HG02970 (cell line): ENCODE results near the gene NEURL2.
"Not testable (repeated sequence)": the region's sequence is repeated elsewhere in the genome, so short reads cannot be mapped to it uniquely, and the experiment has no call there.

Source experiments
- ATAC-seq: cut with Tn5 transposase; IDR thresholded peaks from one replicate; pipeline ENCODE4 v1.9.1; 2021; ENCODE audit warnings: mild to moderate bottlenecking, moderate library complexity, moderate number of reproducible peaks; ENCODE audit not compliant: unreplicated experiment, low FRiP score

Gene NEURL2

DNA sequence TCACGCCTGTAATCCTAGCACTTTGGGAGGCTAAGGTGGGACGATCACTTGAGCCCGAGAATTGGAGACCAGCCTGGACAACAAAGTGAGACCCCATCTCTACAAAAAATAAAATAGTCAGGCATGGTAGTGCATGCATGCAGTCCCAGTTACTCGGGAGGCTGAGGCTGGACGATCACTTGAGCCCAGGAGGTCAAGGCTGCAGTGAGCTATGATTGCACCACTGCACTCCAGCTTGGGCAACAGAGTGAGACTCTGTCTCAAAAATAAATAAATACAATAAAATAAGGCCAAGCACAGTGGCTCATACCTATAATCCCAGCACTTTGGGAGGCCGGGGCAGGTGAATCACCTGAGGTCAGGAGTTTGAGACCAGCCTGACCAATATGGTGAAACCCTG lies 10.3 kb upstream of the NEURL2 start:
- not testable (repeated sequence) for ATAC-seq

- ATAC-seq: no peak
These were observed 8.2 kb upstream of the NEURL2 start for GRCh38 chr20:45899046-45899835.

GRCh38 chr20:45898285-45898684 lies 7.3 kb upstream of the NEURL2 start:
- no peak for ATAC-seq

DNA sequence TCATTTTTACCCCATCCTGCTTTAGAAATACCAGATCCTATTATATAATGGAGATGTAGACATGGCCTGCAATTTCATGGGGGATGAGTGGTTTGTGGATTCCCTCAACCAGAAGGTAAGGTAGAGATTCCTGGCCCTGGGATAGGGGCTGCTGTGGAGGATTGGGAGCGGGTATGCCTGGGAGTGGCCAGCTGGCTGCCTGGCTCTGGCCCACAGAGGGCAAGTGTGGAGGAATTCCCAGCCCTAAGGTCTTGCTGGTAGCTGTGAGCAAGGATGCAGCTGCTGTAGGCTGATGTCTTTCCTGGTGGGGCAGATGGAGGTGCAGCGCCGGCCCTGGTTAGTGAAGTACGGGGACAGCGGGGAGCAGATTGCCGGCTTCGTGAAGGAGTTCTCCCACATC lies 6.7 kb upstream of the NEURL2 start:
- ATAC-seq: no peak

DNA sequence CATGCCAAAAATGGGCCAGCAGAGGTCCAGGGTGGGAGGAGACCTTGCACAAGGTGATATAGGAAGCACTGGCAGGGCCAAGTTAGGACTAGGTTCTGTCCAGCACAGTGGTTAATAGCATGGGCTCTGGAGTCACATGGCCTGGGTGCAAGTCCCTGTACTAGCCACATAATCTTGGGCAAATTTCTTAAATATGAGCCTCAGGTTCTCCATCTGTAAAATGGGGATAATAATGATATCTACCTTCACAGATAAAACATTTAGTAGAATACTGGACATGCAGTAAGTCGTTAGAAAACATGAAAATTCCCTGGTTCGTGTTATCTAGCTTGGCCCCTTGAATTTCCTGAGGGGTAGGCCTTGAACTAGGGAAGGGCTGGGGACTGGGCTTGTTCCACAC lies 6.3 kb upstream of the NEURL2 start:
- no peak for ATAC-seq

DNA sequence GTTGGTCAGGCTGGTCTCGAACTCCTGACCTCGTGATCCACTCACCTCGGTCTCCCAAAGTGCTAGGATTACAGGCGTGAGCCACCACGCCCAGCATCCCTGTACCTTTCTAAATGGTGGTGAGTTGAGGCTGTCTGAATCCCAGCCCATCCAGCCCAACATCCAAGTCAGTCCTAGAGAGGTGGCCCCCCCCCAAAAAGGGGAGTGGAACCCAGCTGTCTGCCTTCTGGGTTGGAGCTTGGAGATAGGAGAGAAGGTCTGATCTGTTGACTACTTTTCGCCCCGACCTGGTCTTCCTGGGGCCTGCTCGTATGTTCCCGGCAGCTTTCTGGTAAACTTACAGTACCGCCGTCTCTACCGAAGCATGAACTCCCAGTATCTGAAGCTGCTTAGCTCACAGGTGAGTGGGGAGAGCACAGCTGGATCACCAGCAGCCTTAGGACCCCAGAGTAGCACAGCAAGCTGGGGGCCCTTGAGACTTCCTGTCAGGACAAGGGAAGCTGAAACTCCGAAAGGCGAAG lies 5.7 kb upstream of the NEURL2 start:
- ATAC-seq: no peak

- ATAC-seq: no peak
These were observed 3.8 kb upstream of the NEURL2 start for GRCh38 chr20:45894797-45895196.

GRCh38 chr20:45893831-45894230 lies 2.8 kb upstream of the NEURL2 start:
- ATAC-seq: no peak

DNA sequence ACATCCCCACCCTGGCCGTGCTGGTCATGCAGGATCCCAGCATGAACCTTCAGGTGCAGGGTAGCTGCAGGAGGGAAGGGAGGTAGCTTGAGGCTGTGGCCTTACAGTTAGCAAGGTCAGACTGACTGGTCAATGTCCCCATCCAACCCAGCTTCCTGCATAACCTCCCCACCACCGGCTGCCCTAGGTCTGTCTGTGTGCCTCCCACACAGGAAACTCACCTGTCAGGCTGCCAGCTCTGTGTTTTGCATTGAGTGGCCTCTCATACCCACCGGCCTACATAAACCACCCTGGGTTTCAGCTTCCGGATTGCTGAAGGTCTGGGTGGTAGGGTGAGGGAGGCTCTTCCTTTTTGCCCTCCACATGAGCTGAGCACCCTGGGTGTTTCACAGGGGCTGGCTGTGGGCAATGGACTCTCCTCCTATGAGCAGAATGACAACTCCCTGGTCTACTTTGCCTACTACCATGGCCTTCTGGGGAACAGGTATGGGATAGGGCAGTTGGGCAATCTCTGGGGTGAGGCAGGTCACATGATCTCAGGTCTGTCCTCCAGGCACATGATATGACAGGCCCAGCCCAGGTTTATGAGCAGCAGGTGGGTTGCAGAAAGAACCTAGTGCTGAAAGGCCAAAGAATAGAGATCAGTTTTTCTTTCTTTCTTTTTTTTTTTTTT lies 2.0 kb upstream of the NEURL2 start:
- no peak for ATAC-seq

- no peak for ATAC-seq
These were observed 1.2 kb upstream of the NEURL2 start for GRCh38 chr20:45892049-45892825.

GRCh38 chr20:45890077-45890984 lies 677 bp downstream of the NEURL2 start:
- peak; percentile 24 for ATAC-seq

DNA sequence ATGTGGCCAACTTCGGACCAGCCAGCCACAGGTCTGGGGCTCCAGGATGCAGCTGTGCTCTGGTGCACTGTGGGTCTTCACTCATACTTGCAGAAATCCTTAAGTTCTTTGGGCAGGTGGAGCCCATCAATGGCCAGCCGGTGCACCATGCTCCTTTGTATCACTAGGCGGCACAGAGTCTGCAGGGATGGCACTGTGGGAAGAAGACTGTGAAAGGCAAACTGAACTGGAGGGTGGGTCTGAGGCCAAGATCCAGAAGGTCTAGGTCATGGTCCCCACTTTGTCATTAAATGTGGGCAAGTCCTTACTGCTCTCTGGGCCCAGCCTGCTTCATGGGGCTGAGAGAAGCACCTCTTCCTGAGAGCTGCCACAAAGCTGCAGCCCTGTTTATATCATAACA lies 2.3 kb downstream of the NEURL2 start:
- ATAC-seq: no peak

DNA sequence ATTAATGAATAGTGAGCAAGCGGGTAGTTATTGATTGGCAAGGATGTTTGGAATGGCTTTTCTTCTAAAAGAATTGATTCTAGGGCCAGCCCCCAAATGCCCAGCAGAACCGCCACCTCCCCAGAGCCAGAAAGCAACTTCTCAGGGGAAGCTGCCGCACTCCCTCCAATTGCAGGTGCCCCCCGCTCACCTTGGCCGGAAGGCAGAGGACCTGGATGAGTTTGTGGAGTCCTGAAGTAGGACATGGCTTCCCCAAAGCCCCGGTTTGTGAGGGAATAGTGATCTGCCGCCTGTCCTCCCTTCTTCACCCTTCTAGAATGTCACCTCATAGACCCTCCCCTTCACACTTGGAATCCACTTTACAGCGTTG lies 3.7 kb downstream of the NEURL2 start, which contains the start of gene SPATA25:
SPATA25 (minus strand) TSS at position 277 of the 370 bp plus-strand sequence; CDS start at position 245, 32 bp downstream.
- ATAC-seq: no peak

DNA sequence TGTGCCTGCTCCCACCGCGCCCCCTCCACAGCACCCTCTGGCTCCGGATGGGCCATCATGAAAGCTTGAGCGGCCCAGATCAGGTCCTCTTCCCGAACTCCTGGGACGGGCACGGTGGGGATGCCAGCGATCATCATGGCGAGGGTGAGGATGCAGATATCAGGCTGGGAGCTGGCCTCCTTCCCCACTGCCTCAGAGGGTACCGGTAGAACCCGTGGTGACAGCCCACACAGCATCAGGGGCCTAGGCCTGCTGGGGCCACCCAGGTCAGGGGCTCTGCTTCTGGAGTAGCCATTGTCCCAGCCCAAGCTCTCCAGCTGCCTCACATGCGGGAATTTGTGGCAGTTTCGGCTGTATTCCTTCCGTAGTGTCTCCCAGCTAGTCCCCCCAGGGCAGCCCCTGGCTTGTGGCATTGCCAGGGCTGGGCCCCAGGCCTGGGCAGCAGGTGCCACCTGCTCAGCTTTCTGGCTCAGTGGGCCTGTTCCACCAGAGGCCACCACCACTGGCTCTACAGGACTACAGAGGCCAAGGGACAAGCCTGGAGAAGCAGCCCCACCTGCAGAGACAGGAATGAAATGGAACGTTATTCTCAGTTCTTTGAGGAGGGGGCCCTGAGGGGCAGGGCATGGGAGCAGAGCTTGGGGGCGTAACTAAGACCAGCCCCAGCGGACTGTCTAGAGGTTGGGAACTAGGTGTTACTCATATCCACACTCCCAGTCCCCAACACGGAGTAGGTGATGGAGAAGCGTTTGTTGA lies 4.2 kb downstream of the NEURL2 start:
- ATAC-seq: no peak

GRCh38 chr20:45883100-45883469 lies 7.9 kb downstream of the NEURL2 start:
- ATAC-seq: no peak

DNA sequence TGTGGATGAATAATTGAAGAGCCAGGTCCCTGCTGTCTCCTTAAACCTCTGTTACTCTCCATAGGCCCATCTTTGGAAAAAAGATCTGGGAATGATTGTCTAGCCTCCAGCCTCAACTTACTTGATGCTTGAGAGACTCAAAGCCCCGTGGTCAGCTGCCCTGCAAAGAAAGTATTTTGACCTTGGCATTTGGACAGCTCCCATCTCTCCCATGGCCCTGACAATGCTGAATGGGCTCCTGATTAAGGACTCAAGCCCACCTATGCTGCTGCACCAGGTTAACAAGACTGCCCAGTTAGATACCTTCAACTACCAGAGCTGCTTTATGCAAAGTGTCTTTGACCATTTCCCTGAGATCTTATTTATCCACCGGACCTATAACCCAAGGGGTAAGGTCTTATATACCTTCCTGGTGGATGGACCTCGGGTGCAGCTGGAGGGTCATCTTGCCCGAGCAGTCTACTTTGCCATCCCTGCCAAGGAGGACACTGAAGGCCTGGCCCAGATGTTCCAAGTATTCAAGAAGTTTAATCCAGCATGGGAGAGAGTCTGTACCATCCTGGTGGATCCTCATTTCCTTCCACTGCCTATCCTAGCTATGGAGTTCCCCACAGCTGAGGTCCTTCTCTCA lies 8.4 kb downstream of the NEURL2 start:
- no peak for ATAC-seq

DNA sequence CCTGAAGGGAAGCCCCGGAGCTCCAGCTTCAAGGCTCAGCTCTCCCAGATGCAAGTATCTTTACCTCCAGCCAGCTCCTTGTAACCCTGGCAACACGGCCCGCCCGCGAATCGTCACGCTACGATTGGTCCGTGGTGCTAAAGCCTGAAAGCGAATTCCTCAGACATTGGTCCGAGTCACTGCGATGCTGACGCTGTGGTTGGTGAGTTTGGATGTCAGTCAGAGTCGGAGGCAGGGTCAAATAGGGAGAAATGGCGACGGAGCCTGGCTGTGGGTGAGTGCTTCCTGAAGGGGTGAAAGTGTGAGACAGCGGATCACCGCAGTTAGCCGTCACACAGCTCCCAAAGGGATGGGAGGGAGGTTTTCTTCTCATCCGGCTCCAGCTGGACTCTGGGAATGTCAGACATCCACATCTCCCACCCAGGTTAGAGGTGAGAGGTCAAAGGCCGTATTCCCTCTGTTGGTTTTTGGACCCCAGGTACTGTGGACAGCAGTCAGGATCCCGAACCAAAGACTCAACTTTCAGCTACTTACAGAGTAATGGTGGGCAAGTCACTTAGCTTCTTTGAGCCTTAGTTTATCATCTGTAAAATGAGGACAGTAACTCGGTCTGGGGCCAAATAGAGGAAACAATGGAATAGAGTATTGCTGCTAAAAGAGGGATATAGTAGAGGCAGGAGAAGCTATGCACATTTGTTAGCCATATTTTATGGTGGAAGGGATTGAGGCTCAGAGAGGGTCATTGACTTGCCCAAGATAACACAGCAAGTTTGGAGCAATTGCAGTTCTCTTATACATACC lies 9.8 kb downstream of the NEURL2 start, which contains the start of gene ZSWIM1:
ZSWIM1 (plus strand) TSS at position 240 of the 801 bp plus-strand sequence. CDS start 1,366 bp downstream, outside the sequence.
- ATAC-seq: peak; percentile 92
